SK-N-SH treated with all-trans-retinoic acid at 6 μM for 48 hours (cell line): ENCODE data around the gene BNIP2.

Experiments used
- ARNTL ChIP-seq: fragments of 450-650 bp; formaldehyde crosslinking; IDR thresholded peaks from 2 replicates; pipeline ENCODE4 v1.5.0; 2020; ENCODE audit warnings: low read depth, mild to moderate bottlenecking, moderate library complexity, borderline replicate concordance
- CREB5 ChIP-seq: fragments of 250-450 bp; sonication (Bioruptor Pico); IDR thresholded peaks from 2 replicates; pipeline ENCODE4 v1.5.1; 2020; ENCODE audit warnings: low read depth, mild to moderate bottlenecking, moderate library complexity
- OSR1 ChIP-seq: fragments of 250-450 bp; sonication (Bioruptor Pico); IDR thresholded peaks from 2 replicates; pipeline ENCODE4 v1.8.0; 2022; ENCODE audit warnings: moderate library complexity, mild to moderate bottlenecking, inconsistent platforms
- PATZ1 ChIP-seq: fragments of 250-450 bp; sonication (Bioruptor Pico); IDR thresholded peaks from 2 replicates; pipeline ENCODE4 v1.8.0; 2020; ENCODE audit warnings: mild to moderate bottlenecking, moderate library complexity, borderline replicate concordance
- POU6F1 ChIP-seq: fragments of 250-450 bp; sonication (Bioruptor Pico); IDR thresholded peaks from 2 replicates; pipeline ENCODE4 v1.8.0; 2021; ENCODE audit warnings: low read depth, mild to moderate bottlenecking, moderate library complexity, borderline replicate concordance
- TOX ChIP-seq: fragments of 250-450 bp; sonication (Bioruptor Pico); IDR thresholded peaks from 2 replicates; pipeline ENCODE4 v1.8.0; 2021; ENCODE audit warnings: mild to moderate bottlenecking, moderate library complexity, borderline replicate concordance
- ZNF8 ChIP-seq: fragments of 450-650 bp; formaldehyde crosslinking; IDR thresholded peaks from 2 replicates; pipeline ENCODE4 v1.5.0; 2020; ENCODE audit warnings: mild to moderate bottlenecking, moderate library complexity

GRCh38 chr15:59615661-59616060, 73.5 kb downstream of the BNIP2 start:
- TF ChIP-seq POU6F1 (CRISPR knock-in tag) = no peak
- TF ChIP-seq OSR1 (CRISPR knock-in tag) = no peak
- no peak for TF ChIP-seq CREB5
- no peak for TF ChIP-seq PATZ1 (CRISPR knock-in tag)
- no peak for TF ChIP-seq ZNF8 (CRISPR knock-in tag)
- no peak for TF ChIP-seq ARNTL (CRISPR knock-in tag)
- TF ChIP-seq TOX (CRISPR knock-in tag) = no peak
